ENCODE results near the gene SOX21.
A peak's percentile ranks its signal among the peaks of the same experiment; 100 is the strongest.

SOX21 gene

GRCh38 chr13:94674609-94675348 is 37.6 kb downstream of the SOX21 start:
- DNase-seq = peak; percentile 22 to 49

GRCh38 chr13:94673851-94674250 is 38.5 kb downstream of the SOX21 start:
- no peak for DNase-seq

- no peak for DNase-seq
Observed at GRCh38 chr13:94672400-94672799, 39.9 kb downstream of the SOX21 start.

- peak in 1 of 2 donors; percentile 2 for DNase-seq
Observed at GRCh38 chr13:94667190-94667589, 45.2 kb downstream of the SOX21 start.

GRCh38 chr13:94666065-94666464 is 46.3 kb downstream of the SOX21 start:
- no peak for DNase-seq

- DNase-seq = no peak
Observed at GRCh38 chr13:94664889-94665288, 47.5 kb downstream of the SOX21 start.

- no peak for DNase-seq
Observed at GRCh38 chr13:94662274-94662945, 49.9 kb downstream of the SOX21 start.

GRCh38 chr13:94661406-94661805 is 50.9 kb downstream of the SOX21 start:
- DNase-seq = no peak

- DNase-seq = no peak
Observed at GRCh38 chr13:94660695-94661326, 51.5 kb downstream of the SOX21 start.

Data from activated CD4-positive, alpha-beta T cell treated with anti-CD3 and anti-CD28 coated beads for 4 hours (primary cell).